H1 (cell line): ENCODE results near the gene IPO13. TPM values are rescaled to one million over a fixed set of nuclear protein-coding genes. Genes with fewer than 3 reads are reported as not detected.

Experiments
- CTCF ChIA-PET: fragments of 300-600 bp; sonication (Branson Sonifier 250); formaldehyde crosslinking; loops from one replicate; lab custom pipeline; 2021; ENCODE audit not compliant: partially characterized antibody; lab: Charles Lee
- POLR2A ChIA-PET: fragments of 300-600 bp; sonication (Branson Sonifier 250); formaldehyde crosslinking; loops from one replicate; lab custom pipeline; 2021; ENCODE audit warnings: inconsistent platforms; ENCODE audit not compliant: partially characterized antibody; lab: Charles Lee
- DNase-seq, 2 experiments: peaks; one replicate each; pipeline versions ENCODE4 v3.0.0 to v3.0.0-alpha.2; 2010 to 2022; ENCODE audit warnings: low spot score in 2 of 2, low read depth in 1 of 2, mixed read lengths in 1 of 2
- FAIRE-seq: peaks from 2 replicates; lab custom pipeline; 2011; peaks lifted over from hg19 to GRCh38; lab: Jason Lieb, UNC
- H2AFZ ChIP-seq: 2 replicates; pipeline ENCODE4 v1.8.1; 2012; ENCODE audit warnings: low read length, inconsistent platforms
- H2AK5ac ChIP-seq: 2 replicates; pipeline ENCODE4 v1.6.1; 2013; ENCODE audit warnings: low read depth, low read length
- H2BK120ac ChIP-seq: replicated peaks from 2 replicates; pipeline ENCODE3; 2013; ENCODE audit warnings: low read depth, low read length, inconsistent platforms
- H2BK12ac ChIP-seq: 2 replicates; pipeline ENCODE4 v1.6.1; 2013; ENCODE audit warnings: low read depth, low read length
- H2BK15ac ChIP-seq: 2 replicates; pipeline ENCODE4 v1.6.1; 2013; ENCODE audit warnings: low read length
- H2BK20ac ChIP-seq: 2 replicates; pipeline ENCODE4 v1.6.1; 2013; ENCODE audit warnings: low read length
- H2BK5ac ChIP-seq: 2 replicates; pipeline ENCODE4 v1.6.1; 2013; ENCODE audit warnings: low read depth, low read length
- H3K14ac ChIP-seq: 2 replicates; pipeline ENCODE4 v1.6.1; 2013; ENCODE audit warnings: inconsistent platforms; ENCODE audit not compliant: insufficient read length
- H3K18ac ChIP-seq: 2 replicates; pipeline ENCODE4 v1.6.1; 2013; ENCODE audit warnings: low read length; ENCODE audit errors: extremely low read depth
- H3K23ac ChIP-seq: 2 replicates; pipeline ENCODE4 v1.6.1; 2013; ENCODE audit warnings: inconsistent platforms; ENCODE audit not compliant: insufficient read length
- H3K23me2 ChIP-seq: 2 replicates; pipeline ENCODE4 v1.6.1; 2013; ENCODE audit warnings: low read depth, low read length
- H3K27ac ChIP-seq: 2 replicates; pipeline ENCODE4 v1.6.1; 2011; ENCODE audit warnings: low read depth, low read length, inconsistent platforms
- H3K27me3 ChIP-seq, 4 experiments: replicated peaks in 1 of 4; 1 replicate in 1 of 4; 2 replicates in 3 of 4; pipeline versions ENCODE4 v1.6.1 to v1.8.1; 2011 to 2013; ENCODE audit warnings: low read length in 3 of 4, mild to moderate bottlenecking in 3 of 4, inconsistent platforms in 2 of 4, mixed read lengths in 2 of 4, moderate library complexity in 1 of 4; ENCODE audit not compliant: control insufficient read depth in 3 of 4, insufficient read depth in 3 of 4; ENCODE audit errors: extremely low read depth in 1 of 4
- H3K36me3 ChIP-seq, 4 experiments: 2 replicates each; pipeline versions ENCODE4 v1.6.1 to v1.8.1; 2011 to 2013; ENCODE audit warnings: mild to moderate bottlenecking in 4 of 4, low read length in 3 of 4, moderate library complexity in 2 of 4, control low read depth in 1 of 4, inconsistent platforms in 1 of 4; ENCODE audit not compliant: insufficient read depth in 4 of 4, control insufficient read depth in 2 of 4
- H3K4ac ChIP-seq: replicated peaks from 2 replicates; pipeline ENCODE3; 2013; ENCODE audit warnings: low read length, low read depth, mixed read lengths, inconsistent platforms; ENCODE audit not compliant: insufficient read length
- H3K4me1 ChIP-seq, 4 experiments: replicated peaks in 1 of 4; 1 replicate in 1 of 4; 2 replicates in 3 of 4; pipeline versions ENCODE4 v1.6.1 to v1.8.1; 2011 to 2013; ENCODE audit warnings: low read length in 3 of 4, inconsistent platforms in 2 of 4, mixed read lengths in 1 of 4; ENCODE audit not compliant: insufficient read depth in 4 of 4, control insufficient read depth in 3 of 4
- H3K4me2 ChIP-seq, 2 experiments: 2 replicates each; pipeline versions ENCODE4 v1.6.1 to v1.8.1; 2011 to 2013; ENCODE audit warnings: low read depth in 2 of 2, low read length in 2 of 2, control low read depth in 1 of 2, inconsistent platforms in 1 of 2, mild to moderate bottlenecking in 1 of 2; ENCODE audit not compliant: insufficient read depth in 1 of 2
- H3K4me3 ChIP-seq, 4 experiments: fragments of 200-600, 300-600 bp in 1 of 4; sonication (generic), shearing (Covaris generic), sonication (Bioruptor Twin) in 1 of 4; 2 replicates each; pipeline versions ENCODE4 v1.5.1 to v1.8.1; 2011 to 2016; ENCODE audit warnings: low read length in 4 of 4, low read depth in 3 of 4, control low read depth in 2 of 4, inconsistent platforms in 2 of 4, mild to moderate bottlenecking in 2 of 4, mixed read lengths in 1 of 4, moderate library complexity in 1 of 4; ENCODE audit not compliant: insufficient read depth in 2 of 4; ENCODE audit errors: extremely low read depth in 1 of 4
- H3K56ac ChIP-seq: replicated peaks from 2 replicates; pipeline ENCODE3; 2013; ENCODE audit warnings: low read depth, mild to moderate bottlenecking, mixed read lengths, low read length, inconsistent platforms; ENCODE audit not compliant: insufficient read length
- H3K79me1 ChIP-seq: 2 replicates; pipeline ENCODE4 v1.6.1; 2013; ENCODE audit warnings: low read depth, low read length, control low read depth
- H3K79me2 ChIP-seq, 2 experiments: 2 replicates each; pipeline versions ENCODE4 v1.6.1 to v1.8.1; 2012 to 2013; ENCODE audit warnings: low read length in 2 of 2, mild to moderate bottlenecking in 2 of 2, inconsistent platforms in 1 of 2; ENCODE audit not compliant: insufficient read depth in 2 of 2, control insufficient read depth in 1 of 2
- H3K9ac ChIP-seq, 4 experiments: replicated peaks in 1 of 4; 1 replicate in 1 of 4; 2 replicates in 3 of 4; pipeline versions ENCODE4 v1.6.1 to v1.8.1; 2011 to 2013; ENCODE audit warnings: low read depth in 3 of 4, low read length in 3 of 4, control low read depth in 2 of 4, mild to moderate bottlenecking in 2 of 4, moderate library complexity in 2 of 4, inconsistent platforms in 1 of 4; ENCODE audit errors: extremely low read depth in 1 of 4
- H3K9me3 ChIP-seq, 2 experiments: 2 replicates each; pipeline versions ENCODE4 v1.6.1 to v1.8.1; 2012 to 2013; ENCODE audit warnings: mild to moderate bottlenecking in 2 of 2, moderate library complexity in 2 of 2, control low read depth in 1 of 2, inconsistent platforms in 1 of 2, low read depth in 1 of 2, low read length in 1 of 2, mixed read lengths in 1 of 2; ENCODE audit not compliant: insufficient read depth in 2 of 2
- H4K20me1 ChIP-seq, 2 experiments: replicated peaks in 1 of 2; 2 replicates each; pipeline versions ENCODE3 to v1.8.1; 2011 to 2013; ENCODE audit warnings: inconsistent platforms in 2 of 2, low read length in 2 of 2, mild to moderate bottlenecking in 1 of 2; ENCODE audit not compliant: insufficient read depth in 2 of 2, control insufficient read depth in 1 of 2
- H4K5ac ChIP-seq: 2 replicates; pipeline ENCODE4 v1.6.1; 2013; ENCODE audit warnings: low read length, low read depth, mixed read lengths, inconsistent platforms; ENCODE audit not compliant: insufficient read length
- H4K8ac ChIP-seq: 2 replicates; pipeline ENCODE4 v1.8.0; 2013; ENCODE audit warnings: mild to moderate bottlenecking, moderate library complexity, low read length, inconsistent platforms; ENCODE audit not compliant: insufficient read depth; ENCODE audit errors: extremely low read depth
- H4K91ac ChIP-seq: replicated peaks from 2 replicates; pipeline ENCODE3; 2013; ENCODE audit warnings: low read length, mixed read lengths, inconsistent platforms; ENCODE audit not compliant: insufficient read length
- HDAC6 ChIP-seq: IDR thresholded peaks from one replicate; pipeline ENCODE4 v1.7.1; 2012; ENCODE audit warnings: low read depth, mild to moderate bottlenecking, inconsistent platforms, low read length, moderate library complexity
- PHF8 ChIP-seq: fragments of 200-600 bp; sonication (generic); conservative IDR thresholded peaks from 2 replicates; pipeline ENCODE4 v1.7.1; 2012; ENCODE audit warnings: low read depth, mild to moderate bottlenecking, inconsistent platforms, low read length, moderate library complexity
- POLR2AphosphoS5 ChIP-seq: IDR thresholded peaks from 2 replicates; pipeline ENCODE4 v1.6.1; 2011; ENCODE audit warnings: low read depth, low read length
- RFX5 ChIP-seq: IDR thresholded peaks from 2 replicates; pipeline ENCODE4 v1.6.1; 2011; ENCODE audit warnings: low read depth, low read length, improper control_type of control experiment, borderline replicate concordance
- SIN3A ChIP-seq, 2 experiments: IDR thresholded peaks in 1 of 2; conservative IDR thresholded peaks in 1 of 2; 2 replicates each; pipeline ENCODE4 v1.6.1; 2011 to 2012; ENCODE audit warnings: low read length in 2 of 2, improper control_type of control experiment in 1 of 2, low read depth in 1 of 2, mild to moderate bottlenecking in 1 of 2
- TAF1 ChIP-seq: IDR thresholded peaks from 2 replicates; pipeline ENCODE4 v1.6.1; 2011; ENCODE audit warnings: mild to moderate bottlenecking, low read depth, low read length
- TBP ChIP-seq: IDR thresholded peaks from 2 replicates; pipeline ENCODE4 v1.6.1; 2011; ENCODE audit warnings: low read depth, low read length, improper control_type of control experiment
- WGBS, 2 experiments: shearing (Covaris generic) in 1 of 2; methylation state at CpG; one replicate each; pipeline versions ENCODE4 v1.1.6 to v1.1.7; 2013 to 2015; ENCODE audit warnings: low lambda C conversion rate in 2 of 2, mixed read lengths in 2 of 2, inconsistent platforms in 1 of 2, low coverage in 1 of 2, missing lambda C conversion rate in 1 of 2; ENCODE audit not compliant: insufficient replicate concordance in 2 of 2, insufficient coverage in 1 of 2, insufficient read length in 1 of 2; ENCODE audit errors: extremely low coverage in 1 of 2, missing lambda C conversion rate in 1 of 2; 5-methylcytosine and 5-hydroxymethylcytosine counted together
- polyA plus RNA-seq, 7 experiments: library from polyadenylated mRNA; depleted of rRNA in 3 of 7; stranded (reverse) in 5 of 7; unstranded in 2 of 7; fragments of >200 nt in 5 of 7; fragments of 200-250 nt in 2 of 7; gene quantifications; 1 replicate in 5 of 7; 2 replicates in 1 of 7; 4 replicates in 1 of 7; pipeline versions ENCODE4 v1.2.1 to v1.2.3, GENCODE V29; 2011 to 2013; ENCODE audit warnings: missing spikeins in 2 of 7, mixed read lengths in 2 of 7
- total RNA-seq: library from RNA; stranded (reverse); fragmentation: NEBNext Ultra II Directional; extraction: Animal tissue kit (Norgen Biotek cat#: 25700); gene quantifications from 2 replicates; pipeline ENCODE4 v1.2.1, GENCODE V29; 2021

IPO13 gene
- total and polyA plus RNA-seq, 2 of the 8 experiments (the other 6 are each of a cell fraction or from before 2014, with no cell fraction given): 23.0 to 27.0 TPM

GRCh38 chr1:43952731-43953346 is 6.1 kb downstream of the IPO13 start:
- Histone ChIP-seq H4K8ac (no peak overlapping the region), H2AFZ (no peak overlapping the region), H2BK20ac (no peak overlapping the region), H3K9me3 (no peaks in the 10 kb centered on the region), H3K4me2 (peak overlapping the region; percentile 14 to 57; a peak in 3 of 4 replicates), H3K18ac (no peak overlapping the region; the same call in 1 of the 2 replicates), H3K56ac (no peak overlapping the region), H3K27ac (no peak overlapping the region), H3K23ac (no peak overlapping the region), H2AK5ac (no peak overlapping the region), H4K5ac (no peak overlapping the region), H3K36me3 (peaks cover 3 to 10% (median 6%) of the 10 kb centered on the region in 4 experiments; a peak in 4 of 8 replicates), H2BK15ac (no peak overlapping the region), H2BK120ac (no peak overlapping the region), H3K4ac (no peak overlapping the region), H3K4me1 (peaks cover 0 to 7% (median 5%) of the 10 kb centered on the region in 4 experiments; a peak in 5 of 7 replicates), H4K20me1 (peaks cover 0 to 9% of the 10 kb centered on the region in 2 experiments), H4K91ac (no peak overlapping the region), H3K4me3 (no peak overlapping the region), H2BK12ac (no peak overlapping the region), H3K14ac (no peak overlapping the region), H3K9ac (no peak overlapping the region), H2BK5ac (no peak overlapping the region), H3K27me3 (no peaks in the 10 kb centered on the region), H3K79me1 (peaks cover 3% of the 10 kb centered on the region), H3K79me2 (0 out of 4 replicates have a peak, but pooled peaks cover 0 to 4% of the 10 kb centered on the region in 2 experiments), H3K23me2 (no peaks in the 10 kb centered on the region)
- FAIRE-seq: peak; percentile 96
- WGBS, 2 experiments: 48 to 94% methylated on average over 1 to 8 of the region's 8 CpGs
- CTCF ChIA-PET: interaction anchor here (0.6 to 10.8 kb wide), 16 partner anchors 11 to 188 kb away, joined by 3 to 151 read pairs (median 4); partner anchors contain the start of genes ARTN, ATP6V0B and DPH2
- POLR2A ChIA-PET: interaction anchor here (0.6 to 2.1 kb wide), 8 partner anchors 10 to 358 kb away, joined by 3 to 10 read pairs (median 4); partner anchors contain the start of genes DPH2 and SLC6A9
- peak in 1 of 2 experiments; percentile 78 for DNase-seq
- peak; percentile 73 for TF ChIP-seq RFX5
- TF ChIP-seq HDAC6: no peak
- 0 out of 4 replicates have a peak, but pooled peaks of 1 of the 2 experiments have one; percentile 34 for TF ChIP-seq SIN3A (conservative IDR thresholded peaks at IDR 0.05 in 1 of 2, IDR thresholded peaks at IDR 0.05 in 1 of 2; ENCODE audit: low read depth in 1 of 2, low read length in 2 of 2)
- 0 out of 2 replicates have a peak, but pooled peaks have one; percentile 18 for TF ChIP-seq TBP
- TF ChIP-seq TAF1: 0 out of 2 replicates have a peak, but pooled peaks have one; percentile 39
- no peak for TF ChIP-seq PHF8
- no peak for TF ChIP-seq POLR2AphosphoS5
